Measurements from ENCODE around the gene MARCHF3.
"Not testable (repeated sequence)": the region's sequence is repeated elsewhere in the genome, so short reads cannot be mapped to it uniquely, and the experiment has no call there.

The MARCHF3 gene

DNA sequence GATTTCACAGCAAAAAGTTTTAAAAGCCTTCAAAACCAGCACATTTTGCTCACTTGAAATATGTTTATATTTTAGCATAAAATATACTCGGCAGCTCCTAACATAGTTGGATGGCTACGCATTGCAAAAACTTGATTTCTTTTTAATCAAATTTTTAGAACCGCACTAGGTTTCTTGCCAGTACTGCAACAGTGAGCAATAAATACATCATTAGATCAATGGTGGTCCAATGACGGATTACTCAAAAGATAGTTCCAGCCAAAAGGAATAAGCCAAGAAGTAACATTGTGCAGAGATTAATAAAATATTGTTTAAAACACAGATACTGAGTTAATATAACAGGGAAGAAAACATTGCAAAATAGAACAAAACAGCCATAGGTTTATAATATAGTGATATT, 5.5 kb downstream of the MARCHF3 start:
- Histone ChIP-seq H3K4me1 (ENCODE audit: insufficient read depth, low read length) (peaks cover 6% of the 10 kb centered on the region; the same call in 1 of the 2 replicates), H3K4me3 (ENCODE audit: low read length) (no peak overlapping the region), H3K36me3 (ENCODE audit: insufficient read depth, low read depth, low read length) (no peaks in the 10 kb centered on the region), H3K27me3 (ENCODE audit: insufficient read depth, low read length) (peaks cover 16% of the 10 kb centered on the region), H3K27ac (ENCODE audit: low read length) (no peak overlapping the region), H3K9ac (ENCODE audit: low read depth, low read length) (no peak overlapping the region), H3K9me3 (ENCODE audit: insufficient read depth, low read depth, low read length) (no peaks in the 10 kb centered on the region)

GRCh38 chr5:127023552-127024191, 6.7 kb downstream of the MARCHF3 start:
- not testable (repeated sequence) for H3K9ac ChIP-seq (ENCODE audit: low read depth, low read length); H3K27ac ChIP-seq (ENCODE audit: low read length); H3K4me1 ChIP-seq (ENCODE audit: insufficient read depth, low read length); H3K36me3 ChIP-seq (ENCODE audit: insufficient read depth, low read depth, low read length); H3K4me3 ChIP-seq (ENCODE audit: low read length); H3K9me3 ChIP-seq (ENCODE audit: insufficient read depth, low read depth, low read length); H3K27me3 ChIP-seq (ENCODE audit: insufficient read depth, low read length)

DNA sequence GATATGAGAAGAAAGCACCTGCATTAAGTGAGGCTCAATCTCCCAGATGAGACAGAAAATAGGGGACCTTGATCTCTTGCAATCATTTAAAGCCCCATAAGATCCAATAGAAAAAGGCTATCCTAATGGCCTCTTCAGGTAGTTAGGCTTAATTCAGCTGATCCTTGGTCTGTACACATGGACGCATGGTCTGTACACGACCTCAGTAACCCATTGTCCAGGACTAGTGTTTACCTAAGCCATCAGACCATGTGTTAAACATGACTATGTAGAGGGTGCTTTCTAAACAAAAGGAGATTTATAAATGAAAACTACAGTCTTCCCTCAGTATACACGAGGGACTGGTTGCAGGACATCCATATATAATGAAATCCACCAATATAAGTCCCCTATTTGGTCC, 7.5 kb downstream of the MARCHF3 start:
- H3K36me3 ChIP-seq (ENCODE audit: insufficient read depth, low read depth, low read length): no peaks in the 10 kb centered on the region
- peaks cover 6% of the 10 kb centered on the region; the same call in 1 of the 2 replicates for H3K4me1 ChIP-seq (ENCODE audit: insufficient read depth, low read length)
- H3K4me3 ChIP-seq (ENCODE audit: low read length): no peak overlapping the region
- no peak overlapping the region for H3K9ac ChIP-seq (ENCODE audit: low read depth, low read length)
- no peaks in the 10 kb centered on the region for H3K27me3 ChIP-seq (ENCODE audit: insufficient read depth, low read length)
- no peak overlapping the region for H3K27ac ChIP-seq (ENCODE audit: low read length)
- H3K9me3 ChIP-seq (ENCODE audit: insufficient read depth, low read depth, low read length): no peaks in the 10 kb centered on the region

DNA sequence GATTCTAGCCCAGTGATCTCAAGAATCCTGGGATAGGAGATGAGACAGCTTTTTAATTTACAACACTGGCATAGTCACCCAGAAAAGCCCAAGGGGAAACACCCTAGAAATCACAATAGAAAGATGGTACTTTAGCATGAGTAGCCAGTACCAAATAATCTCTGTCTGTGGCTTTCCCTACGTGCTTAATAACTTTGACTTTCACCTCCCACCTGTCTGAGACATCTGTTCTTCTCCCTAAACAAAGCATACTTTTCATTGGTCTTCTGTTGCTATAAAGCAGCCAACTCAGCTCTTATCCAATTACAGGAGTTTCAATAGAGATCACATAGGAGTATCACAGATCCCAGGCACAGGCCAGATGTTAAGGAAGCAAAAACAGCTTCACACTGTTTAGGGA, 10.4 kb downstream of the MARCHF3 start:
- Histone ChIP-seq H3K4me1 (ENCODE audit: insufficient read depth, low read length) (no peaks in the 10 kb centered on the region), H3K27ac (ENCODE audit: low read length) (no peak overlapping the region), H3K4me3 (ENCODE audit: low read length) (no peak overlapping the region), H3K9ac (ENCODE audit: low read depth, low read length) (no peak overlapping the region), H3K36me3 (ENCODE audit: insufficient read depth, low read depth, low read length) (no peaks in the 10 kb centered on the region), H3K27me3 (ENCODE audit: insufficient read depth, low read length) (no peaks in the 10 kb centered on the region), H3K9me3 (ENCODE audit: insufficient read depth, low read depth, low read length) (no peaks in the 10 kb centered on the region)

- H3K27me3 ChIP-seq (ENCODE audit: insufficient read depth, low read length); H3K9me3 ChIP-seq (ENCODE audit: insufficient read depth, low read depth, low read length); H3K4me1 ChIP-seq (ENCODE audit: insufficient read depth, low read length); H3K4me3 ChIP-seq (ENCODE audit: low read length); H3K9ac ChIP-seq (ENCODE audit: low read depth, low read length); H3K36me3 ChIP-seq (ENCODE audit: insufficient read depth, low read depth, low read length); H3K27ac ChIP-seq (ENCODE audit: low read length): not testable (repeated sequence)
Measured at GRCh38 chr5:127016722-127017121, 13.6 kb downstream of the MARCHF3 start.

DNA sequence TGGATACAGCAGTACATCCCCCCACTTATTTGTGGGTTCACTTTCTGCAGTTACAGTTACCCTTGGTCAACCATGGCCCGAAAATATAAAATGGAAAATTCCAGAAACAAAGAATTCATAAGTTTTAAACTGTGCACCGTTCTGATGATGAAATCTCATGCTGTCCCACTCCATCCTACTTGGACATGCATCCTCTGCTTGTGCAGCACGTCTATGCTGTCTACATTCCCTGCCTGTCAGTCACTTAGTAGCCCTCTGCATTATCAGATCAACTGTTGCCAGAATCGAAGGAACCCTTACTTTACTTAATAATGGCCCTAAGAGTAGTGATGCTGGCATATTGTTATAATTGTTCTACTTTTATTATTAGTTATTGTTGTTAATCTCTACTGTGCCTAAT, 14.6 kb downstream of the MARCHF3 start:
- Histone ChIP-seq H3K4me1 (ENCODE audit: insufficient read depth, low read length) (no peaks in the 10 kb centered on the region), H3K9ac (ENCODE audit: low read depth, low read length) (no peak overlapping the region), H3K27ac (ENCODE audit: low read length) (no peak overlapping the region), H3K4me3 (ENCODE audit: low read length) (no peak overlapping the region), H3K36me3 (ENCODE audit: insufficient read depth, low read depth, low read length) (no peaks in the 10 kb centered on the region), H3K27me3 (ENCODE audit: insufficient read depth, low read length) (no peaks in the 10 kb centered on the region), H3K9me3 (ENCODE audit: insufficient read depth, low read depth, low read length) (no peaks in the 10 kb centered on the region)

GRCh38 chr5:127014573-127014972, 15.8 kb downstream of the MARCHF3 start:
- no peaks in the 10 kb centered on the region for H3K4me1 ChIP-seq (ENCODE audit: insufficient read depth, low read length)
- no peak overlapping the region for H3K27ac ChIP-seq (ENCODE audit: low read length)
- H3K9ac ChIP-seq (ENCODE audit: low read depth, low read length): no peak overlapping the region

GRCh38 chr5:127013407-127013806, 17.0 kb downstream of the MARCHF3 start:
- H3K36me3 ChIP-seq (ENCODE audit: insufficient read depth, low read depth, low read length): no peaks in the 10 kb centered on the region
- H3K9ac ChIP-seq (ENCODE audit: low read depth, low read length): no peak overlapping the region; the same call in 1 of the 2 replicates

More at GRCh38 chr5:127014573-127014972, 15.8 kb downstream of the MARCHF3 start:
- H3K4me3 ChIP-seq (ENCODE audit: low read length): no peak overlapping the region
- no peaks in the 10 kb centered on the region for H3K27me3 ChIP-seq (ENCODE audit: insufficient read depth, low read length)
- H3K36me3 ChIP-seq (ENCODE audit: insufficient read depth, low read depth, low read length): no peaks in the 10 kb centered on the region
- no peaks in the 10 kb centered on the region for H3K9me3 ChIP-seq (ENCODE audit: insufficient read depth, low read depth, low read length)

DNA sequence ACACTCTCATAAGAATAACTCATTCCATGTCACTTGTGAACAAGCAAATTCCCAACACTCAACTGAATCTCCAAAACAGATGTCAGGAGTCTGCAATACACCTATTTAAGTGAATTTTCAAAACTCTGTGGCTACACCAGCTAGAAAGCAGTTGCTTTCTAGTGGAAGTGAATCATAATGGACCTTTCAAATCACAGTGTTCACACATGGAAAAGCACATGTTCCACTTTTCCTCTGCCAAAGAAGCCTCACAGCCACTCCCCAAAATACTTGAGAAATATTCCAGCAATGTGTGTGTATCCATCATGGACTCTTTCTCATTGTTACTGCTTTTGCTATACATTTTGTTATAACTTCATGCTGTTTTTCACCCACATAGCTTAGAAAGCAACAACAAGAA, 17.4 kb downstream of the MARCHF3 start:
- Histone ChIP-seq H3K9ac (ENCODE audit: low read depth, low read length) (no peak overlapping the region), H3K27ac (ENCODE audit: low read length) (no peak overlapping the region), H3K9me3 (ENCODE audit: insufficient read depth, low read depth, low read length) (no peaks in the 10 kb centered on the region)

More at GRCh38 chr5:127013407-127013806, 17.0 kb downstream of the MARCHF3 start:
- Histone ChIP-seq H3K4me1 (ENCODE audit: insufficient read depth, low read length) (no peaks in the 10 kb centered on the region), H3K27ac (ENCODE audit: low read length) (no peak overlapping the region), H3K27me3 (ENCODE audit: insufficient read depth, low read length) (no peaks in the 10 kb centered on the region), H3K9me3 (ENCODE audit: insufficient read depth, low read depth, low read length) (no peaks in the 10 kb centered on the region), H3K4me3 (ENCODE audit: low read length) (no peak overlapping the region)

GRCh38 chr5:127011961-127012644, 18.3 kb downstream of the MARCHF3 start:
- H3K4me3 ChIP-seq (ENCODE audit: low read length): no peak overlapping the region
- no peaks in the 10 kb centered on the region for H3K4me1 ChIP-seq (ENCODE audit: insufficient read depth, low read length)
- no peaks in the 10 kb centered on the region for H3K27me3 ChIP-seq (ENCODE audit: insufficient read depth, low read length)
- H3K9ac ChIP-seq (ENCODE audit: low read depth, low read length): no peak overlapping the region
- no peaks in the 10 kb centered on the region for H3K36me3 ChIP-seq (ENCODE audit: insufficient read depth, low read depth, low read length)
- H3K27ac ChIP-seq (ENCODE audit: low read length): no peak overlapping the region
- H3K9me3 ChIP-seq (ENCODE audit: insufficient read depth, low read depth, low read length): no peaks in the 10 kb centered on the region

More for the DNA sequence above, 17.4 kb downstream of the MARCHF3 start:
- Histone ChIP-seq H3K36me3 (ENCODE audit: insufficient read depth, low read depth, low read length) (no peaks in the 10 kb centered on the region), H3K4me1 (ENCODE audit: insufficient read depth, low read length) (no peaks in the 10 kb centered on the region), H3K27me3 (ENCODE audit: insufficient read depth, low read length) (no peaks in the 10 kb centered on the region), H3K4me3 (ENCODE audit: low read length) (no peak overlapping the region)

DNA sequence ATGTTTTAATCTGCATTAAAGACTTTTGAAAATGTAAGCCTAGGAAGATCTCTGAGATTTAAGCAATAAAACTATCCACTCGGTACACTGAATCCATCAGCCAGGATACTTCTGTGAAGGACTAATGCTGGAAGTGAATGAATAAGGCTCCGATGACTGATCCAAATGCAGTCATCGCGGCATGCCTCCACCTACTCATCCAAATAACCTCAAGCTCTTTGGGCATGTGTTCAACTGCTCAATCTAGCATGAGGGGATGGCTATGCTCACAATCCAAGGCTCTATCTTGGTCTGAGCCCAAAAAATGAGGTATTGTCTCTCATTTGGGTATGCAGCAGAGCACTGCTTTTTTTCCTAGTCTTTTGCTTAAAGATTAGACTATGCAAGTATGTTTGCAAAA, 19.2 kb downstream of the MARCHF3 start:
- no peak overlapping the region for H3K9ac ChIP-seq (ENCODE audit: low read depth, low read length)
- no peaks in the 10 kb centered on the region for H3K4me1 ChIP-seq (ENCODE audit: insufficient read depth, low read length)
- H3K27ac ChIP-seq (ENCODE audit: low read length): no peak overlapping the region
- H3K27me3 ChIP-seq (ENCODE audit: insufficient read depth, low read length): no peaks in the 10 kb centered on the region
- H3K4me3 ChIP-seq (ENCODE audit: low read length): no peak overlapping the region
- H3K9me3 ChIP-seq (ENCODE audit: insufficient read depth, low read depth, low read length): no peaks in the 10 kb centered on the region
- H3K36me3 ChIP-seq (ENCODE audit: insufficient read depth, low read depth, low read length): no peaks in the 10 kb centered on the region

- Histone ChIP-seq H3K27ac (ENCODE audit: low read length) (no peak overlapping the region), H3K4me3 (ENCODE audit: low read length) (no peak overlapping the region), H3K9me3 (ENCODE audit: insufficient read depth, low read depth, low read length) (no peaks in the 10 kb centered on the region), H3K9ac (ENCODE audit: low read depth, low read length) (no peak overlapping the region), H3K36me3 (ENCODE audit: insufficient read depth, low read depth, low read length) (no peaks in the 10 kb centered on the region), H3K27me3 (ENCODE audit: insufficient read depth, low read length) (no peaks in the 10 kb centered on the region), H3K4me1 (ENCODE audit: insufficient read depth, low read length) (no peaks in the 10 kb centered on the region)
Measured at GRCh38 chr5:127010362-127010761, 20.0 kb downstream of the MARCHF3 start.

Measured in iPS-20b (cell line).